PFSK-1 (cell line): ENCODE data around the gene BLOC1S2.

Experiments used
- FOXP2 ChIP-seq: optimal IDR thresholded peaks from 2 replicates; pipeline ENCODE3; 2011; ENCODE audit warnings: borderline replicate concordance, control low read depth, inconsistent platforms; ENCODE audit not compliant: insufficient read depth; ENCODE audit errors: extremely low read length, extremely low read depth
- POLR2AphosphoS5 ChIP-seq: IDR thresholded peaks from 2 replicates; pipeline ENCODE4 v1.6.1; 2012; ENCODE audit warnings: low read depth, mild to moderate bottlenecking, control low read depth, low read length, moderate library complexity
- SIN3A ChIP-seq: IDR thresholded peaks from 2 replicates; pipeline ENCODE4 v1.6.1; 2012; ENCODE audit warnings: mild to moderate bottlenecking, low read length, moderate library complexity, borderline replicate concordance; ENCODE audit not compliant: insufficient read depth
- TAF1 ChIP-seq: IDR thresholded peaks from 2 replicates; pipeline ENCODE4 v1.6.1; 2012; ENCODE audit warnings: low read length, control low read depth, borderline replicate concordance; ENCODE audit not compliant: insufficient read depth
- TF ChIP-seq, protein P1 (sequence below), 2 experiments: IDR thresholded peaks; 2 replicates each; pipeline versions ENCODE4 v1.6.1 to v1.8.0; 2011 to 2012; ENCODE audit warnings: low read depth in 2 of 2, low read length in 2 of 2, control low read depth in 1 of 2, inconsistent platforms in 1 of 2, mild to moderate bottlenecking in 1 of 2, moderate library complexity in 1 of 2; ENCODE audit not compliant: insufficient read depth in 1 of 2

Gene BLOC1S2

DNA sequence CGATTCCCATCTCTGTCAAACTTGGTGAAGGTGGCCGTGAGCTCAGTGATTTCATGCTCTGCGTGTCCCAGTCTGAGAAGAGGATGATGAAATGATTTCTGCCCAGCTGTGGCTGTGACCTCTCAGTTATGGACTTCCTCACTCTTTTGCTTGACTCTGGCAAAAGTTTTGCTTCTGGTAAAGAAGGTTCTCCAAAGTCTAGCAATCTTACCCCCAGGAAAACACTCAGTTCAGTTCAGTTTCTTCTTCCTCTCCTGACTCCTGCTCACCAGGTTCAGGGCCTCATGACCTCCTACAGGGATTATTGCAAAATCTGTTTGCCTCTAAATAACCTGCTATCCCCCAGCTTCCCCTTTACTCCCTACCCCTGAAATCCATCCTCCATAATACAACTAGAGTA is 4.9 kb upstream of the BLOC1S2 start:
- TF ChIP-seq POLR2AphosphoS5 (no peak), FOXP2 (no peak), TAF1 (no peak), SIN3A (no peak)
- TF ChIP-seq, protein P1, sequence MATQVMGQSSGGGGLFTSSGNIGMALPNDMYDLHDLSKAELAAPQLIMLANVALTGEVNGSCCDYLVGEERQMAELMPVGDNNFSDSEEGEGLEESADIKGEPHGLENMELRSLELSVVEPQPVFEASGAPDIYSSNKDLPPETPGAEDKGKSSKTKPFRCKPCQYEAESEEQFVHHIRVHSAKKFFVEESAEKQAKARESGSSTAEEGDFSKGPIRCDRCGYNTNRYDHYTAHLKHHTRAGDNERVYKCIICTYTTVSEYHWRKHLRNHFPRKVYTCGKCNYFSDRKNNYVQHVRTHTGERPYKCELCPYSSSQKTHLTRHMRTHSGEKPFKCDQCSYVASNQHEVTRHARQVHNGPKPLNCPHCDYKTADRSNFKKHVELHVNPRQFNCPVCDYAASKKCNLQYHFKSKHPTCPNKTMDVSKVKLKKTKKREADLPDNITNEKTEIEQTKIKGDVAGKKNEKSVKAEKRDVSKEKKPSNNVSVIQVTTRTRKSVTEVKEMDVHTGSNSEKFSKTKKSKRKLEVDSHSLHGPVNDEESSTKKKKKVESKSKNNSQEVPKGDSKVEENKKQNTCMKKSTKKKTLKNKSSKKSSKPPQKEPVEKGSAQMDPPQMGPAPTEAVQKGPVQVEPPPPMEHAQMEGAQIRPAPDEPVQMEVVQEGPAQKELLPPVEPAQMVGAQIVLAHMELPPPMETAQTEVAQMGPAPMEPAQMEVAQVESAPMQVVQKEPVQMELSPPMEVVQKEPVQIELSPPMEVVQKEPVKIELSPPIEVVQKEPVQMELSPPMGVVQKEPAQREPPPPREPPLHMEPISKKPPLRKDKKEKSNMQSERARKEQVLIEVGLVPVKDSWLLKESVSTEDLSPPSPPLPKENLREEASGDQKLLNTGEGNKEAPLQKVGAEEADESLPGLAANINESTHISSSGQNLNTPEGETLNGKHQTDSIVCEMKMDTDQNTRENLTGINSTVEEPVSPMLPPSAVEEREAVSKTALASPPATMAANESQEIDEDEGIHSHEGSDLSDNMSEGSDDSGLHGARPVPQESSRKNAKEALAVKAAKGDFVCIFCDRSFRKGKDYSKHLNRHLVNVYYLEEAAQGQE (IDR thresholded peaks at IDR 0.05; ENCODE audit: insufficient read depth in 1 of 2, low read depth in 2 of 2, low read length in 2 of 2) = no peak

DNA sequence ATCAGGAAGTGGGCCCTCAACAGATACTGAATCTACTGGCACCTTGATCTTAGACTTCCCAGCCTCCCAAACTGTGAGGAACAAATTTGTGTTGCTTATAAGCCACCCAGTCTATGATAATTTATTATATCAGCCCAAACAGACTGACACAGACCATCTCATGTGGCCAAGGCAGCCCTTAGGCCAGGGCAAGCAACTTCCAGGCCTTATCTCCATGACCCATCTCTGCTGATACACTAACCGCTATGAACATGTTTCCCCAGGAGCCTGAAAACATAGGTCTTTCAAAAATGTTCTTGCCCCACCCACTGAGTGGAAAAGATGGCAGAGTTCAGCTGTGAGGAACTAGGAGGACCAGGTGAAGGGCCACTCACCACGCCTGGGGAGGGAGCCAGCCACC is 3.2 kb upstream of the BLOC1S2 start:
- TF ChIP-seq, protein P1 (IDR thresholded peaks at IDR 0.05; ENCODE audit: insufficient read depth in 1 of 2, low read depth in 2 of 2, low read length in 2 of 2) = no peak
- TF ChIP-seq POLR2AphosphoS5 = no peak
- no peak for TF ChIP-seq FOXP2
- TF ChIP-seq SIN3A = no peak
- TF ChIP-seq TAF1 = no peak

DNA sequence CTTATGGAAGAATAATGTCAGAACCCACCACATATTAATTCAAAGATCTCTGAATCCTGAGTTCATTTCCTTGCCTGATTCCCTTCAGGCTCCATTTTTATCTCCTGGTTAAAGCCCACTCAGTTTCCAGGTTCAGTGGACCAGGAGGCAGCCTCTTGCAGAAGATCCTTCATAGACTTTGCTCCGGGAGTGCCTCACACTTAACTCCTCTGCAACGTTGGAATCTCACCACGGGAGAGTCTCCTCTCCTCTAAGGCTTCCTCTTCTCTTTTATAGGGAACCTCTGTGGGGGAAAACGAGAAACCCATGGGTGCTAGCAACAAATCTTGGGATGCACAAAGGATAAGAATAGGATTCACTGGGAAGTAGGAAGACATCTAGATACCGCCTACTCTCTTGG is 1.7 kb upstream of the BLOC1S2 start:
- TF ChIP-seq POLR2AphosphoS5 = no peak
- TF ChIP-seq, protein P1 (IDR thresholded peaks at IDR 0.05; ENCODE audit: insufficient read depth in 1 of 2, low read depth in 2 of 2, low read length in 2 of 2) = no peak
- TF ChIP-seq SIN3A = no peak
- TF ChIP-seq TAF1 = no peak
- TF ChIP-seq FOXP2 = no peak

DNA sequence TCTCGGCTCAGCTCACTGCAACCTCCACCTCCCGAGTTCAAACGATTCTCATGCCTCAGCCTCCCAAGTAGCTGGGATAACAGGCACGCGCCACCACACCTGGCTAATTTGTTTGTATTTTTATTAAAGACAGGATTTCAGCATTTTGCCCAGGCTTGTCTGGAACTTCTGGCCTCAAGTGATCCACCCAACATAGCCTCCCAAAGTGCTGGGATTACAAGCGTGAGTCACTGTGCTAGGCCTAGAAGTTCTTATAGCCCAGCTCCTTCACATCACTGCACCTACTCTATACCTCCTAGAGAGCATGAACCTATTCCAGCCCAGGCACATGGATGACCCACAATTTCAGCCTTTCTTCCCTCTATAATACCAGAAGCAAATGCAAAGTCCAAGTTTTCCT is 1.3 kb upstream of the BLOC1S2 start:
- TF ChIP-seq SIN3A = no peak
- TF ChIP-seq FOXP2 = no peak
- no peak for TF ChIP-seq POLR2AphosphoS5
- TF ChIP-seq, protein P1 (IDR thresholded peaks at IDR 0.05; ENCODE audit: insufficient read depth in 1 of 2, low read depth in 2 of 2, low read length in 2 of 2) = no peak
- TF ChIP-seq TAF1 = no peak

DNA sequence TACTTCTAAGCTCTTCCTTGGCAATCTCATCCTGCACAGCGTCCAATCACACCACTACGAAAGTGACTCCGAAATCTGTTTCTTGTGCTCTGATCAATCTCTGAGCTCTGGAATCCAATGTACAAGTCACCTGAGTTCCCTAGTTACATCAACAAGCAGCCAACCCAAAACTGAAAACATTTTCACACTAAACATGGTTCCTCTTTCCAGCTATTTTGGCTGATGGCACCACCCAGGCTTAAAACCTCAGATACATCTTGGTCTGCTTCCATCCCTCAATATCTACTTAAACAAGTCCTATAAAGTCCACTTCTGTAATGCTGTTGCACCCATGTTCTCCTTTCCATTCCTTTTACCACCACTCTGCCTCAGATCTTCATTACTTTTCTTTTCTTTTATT is 3.6 kb downstream of the BLOC1S2 start:
- TF ChIP-seq, protein P1 (IDR thresholded peaks at IDR 0.05; ENCODE audit: insufficient read depth in 1 of 2, low read depth in 2 of 2, low read length in 2 of 2) = no peak
- no peak for TF ChIP-seq SIN3A
- TF ChIP-seq TAF1 = no peak
- no peak for TF ChIP-seq FOXP2
- TF ChIP-seq POLR2AphosphoS5 = no peak
